Ovary (tissue), 9 donors: Measurements from ENCODE around the gene CPN1. TPM values are rescaled to one million over a fixed set of nuclear protein-coding genes. Genes with fewer than 3 reads are reported as not detected.

Experiments used
- DNase-seq, 5 donors: peaks; one replicate each; pipeline ENCODE4 v3.0.0-alpha.2; 2019 to 2020
- H3K27ac ChIP-seq, 2 donors: fragments of 200-600 bp; one replicate each; pipeline versions ENCODE4 v1.5.1 to v1.8.0; 2019 to 2022
- H3K27me3 ChIP-seq: fragments of 200-600 bp; one replicate; pipeline ENCODE4 v1.8.0; 2022
- H3K36me3 ChIP-seq: fragments of 200-600 bp; sonication (generic); one replicate; pipeline ENCODE4 v1.5.1; 2019
- H3K4me1 ChIP-seq: one replicate; pipeline ENCODE4 v1.8.1; 2013; ENCODE audit warnings: mild to moderate bottlenecking, moderate library complexity; ENCODE audit not compliant: insufficient read depth
- H3K4me3 ChIP-seq: fragments of 200-600 bp; sonication (generic); one replicate; pipeline ENCODE4 v1.5.1; 2017
- H3K9me3 ChIP-seq, 2 donors: fragments of 200-600 bp in 1 of 2; sonication (generic) in 1 of 2; one replicate each; pipeline versions ENCODE4 v1.5.1 to v1.8.1; 2013 to 2019; ENCODE audit warnings: mild to moderate bottlenecking in 1 of 2, moderate library complexity in 1 of 2
- CTCF ChIP-seq, 3 donors: fragments of 450-650 bp in 2 of 3; fragments of 200-600 bp in 1 of 3; IDR thresholded peaks; one replicate each; pipeline versions ENCODE4 v1.5.1 to v1.8.0; 2016 to 2022; ENCODE audit warnings: antibody characterized with exemption in 3 of 3, mild to moderate bottlenecking in 1 of 3
- EP300 ChIP-seq: sonication (generic); formaldehyde crosslinking; IDR thresholded peaks from one replicate; pipeline ENCODE4 v1.6.1; 2017; ENCODE audit warnings: antibody characterized with exemption
- POLR2A ChIP-seq: fragments of 450-650 bp; IDR thresholded peaks from one replicate; pipeline ENCODE4 v1.6.1; 2017; ENCODE audit warnings: antibody characterized with exemption, mild to moderate bottlenecking, moderate library complexity
- WGBS, 3 donors: extraction: QIAGEN DNeasy Blood & Tissue Kit in 1 of 3; methylation state at CpG; one replicate each; pipeline versions ENCODE4 v1.1.5 to v1.1.7; 2013 to 2017; 5-methylcytosine and 5-hydroxymethylcytosine counted together
- intact Hi-C, 4 donors: fragments of 100-400 bp; cut with DNase I; formaldehyde crosslinking; loops; one replicate each; pipeline versions ENCODE4 v1.11.0 to v1.15.1; 2022 to 2023
- polyA plus RNA-seq, 2 donors: library from polyadenylated mRNA; stranded (reverse); fragments of 200-250 nt in 1 of 2; fragments of 350-450 nt in 1 of 2; fragmentation: Illumina TruSeq in 1 of 2; extraction: RNeasy Lipid Tissue Mini Kit (QIAGEN cat#74804) in 1 of 2; gene quantifications; one replicate each; pipeline ENCODE4 v1.2.3, GENCODE V29; 2013 to 2014
- total RNA-seq, 7 donors: library from RNA; depleted of rRNA in 2 of 7; stranded (reverse); fragments of >200 nt in 2 of 7; fragmentation: NEBNext Ultra II Directional in 3 of 7; extraction: Animal tissue kit (Norgen Biotek cat#: 25700) in 3 of 7; gene quantifications; one replicate each; pipeline versions ENCODE4 v1.1.0 to v1.2.4, GENCODE V29; 2016 to 2023
- donor health status: DM: no; HTN: no; CAD: no; lungs with moderate emphysema.
- donor health status: DM: no; HTN: no; CAD: no.
- donor health status: Bipolar disorder and iron deficiency.
- donor health status: DM: yes; HTN: yes; CAD: no.
- donor health status: DM: no; HTN: no; CAD: no.
- donor health status: DM: yes; HTN: yes; CAD: no.

The CPN1 gene
- total and polyA plus RNA-seq, 9 donors: not detected

GRCh38 chr10:100021322-100021721 lies 60.3 kb downstream of the CPN1 start:
- Histone ChIP-seq H3K9me3 (no peaks in the 10 kb centered on the region), H3K27ac (no peak overlapping the region), H3K4me1 (no peaks in the 10 kb centered on the region), H3K36me3 (no peaks in the 10 kb centered on the region), H3K27me3 (no peaks in the 10 kb centered on the region), H3K4me3 (no peak overlapping the region)
- intact Hi-C loops: no loop called here
- DNase-seq: no peak
- TF ChIP-seq POLR2A (no peak), EP300 (no peak), CTCF (IDR thresholded peaks at IDR 0.05) (no peak)
- 83 to 92% (median 89%) methylated on average over 1 of the region's 1 CpG for WGBS, 3 donors

- TF ChIP-seq CTCF (IDR thresholded peaks at IDR 0.05) (no peak), POLR2A (no peak), EP300 (no peak)
- Histone ChIP-seq H3K9me3 (no peaks in the 10 kb centered on the region), H3K4me1 (no peaks in the 10 kb centered on the region), H3K27ac (no peak overlapping the region), H3K27me3 (no peaks in the 10 kb centered on the region), H3K36me3 (no peaks in the 10 kb centered on the region), H3K4me3 (no peak overlapping the region)
- intact Hi-C loops: no loop called here
- no peak for DNase-seq
- 63 to 76% (median 73%) methylated on average over 11 of the region's 11 CpGs for WGBS, 3 donors
Observed at GRCh38 chr10:100020886-100021253, 60.8 kb downstream of the CPN1 start.

- TF ChIP-seq EP300: no peak
- no peak for TF ChIP-seq POLR2A
- TF ChIP-seq CTCF (IDR thresholded peaks at IDR 0.05): no peak
- WGBS, 3 donors: 47 to 52% (median 50%) methylated on average over 5 of the region's 5 CpGs
- DNase-seq: no peak
- H3K27me3 ChIP-seq: no peaks in the 10 kb centered on the region
- H3K9me3 ChIP-seq: no peaks in the 10 kb centered on the region
- intact Hi-C loops: no loop called here
- no peaks in the 10 kb centered on the region for H3K4me1 ChIP-seq
- no peaks in the 10 kb centered on the region for H3K36me3 ChIP-seq
- H3K4me3 ChIP-seq: no peak overlapping the region
- H3K27ac ChIP-seq: no peak overlapping the region
Observed at GRCh38 chr10:100020142-100020885, 61.4 kb downstream of the CPN1 start.

GRCh38 chr10:100019787-100020141 lies 61.9 kb downstream of the CPN1 start:
- Histone ChIP-seq H3K27ac (no peak overlapping the region), H3K27me3 (no peaks in the 10 kb centered on the region), H3K9me3 (no peaks in the 10 kb centered on the region), H3K4me3 (no peak overlapping the region), H3K36me3 (no peaks in the 10 kb centered on the region), H3K4me1 (no peaks in the 10 kb centered on the region)
- WGBS, 3 donors: 17 to 26% (median 23%) methylated on average over 3 of the region's 3 CpGs
- TF ChIP-seq EP300 (no peak), CTCF (IDR thresholded peaks at IDR 0.05) (no peak), POLR2A (no peak)
- intact Hi-C loops: loop anchor here in 1 of 4 donors (10.0 kb wide), 1 partner anchor 165 kb away; no protein-coding TSS in a partner anchor
- no peak for DNase-seq
